IMR-90 (cell line): ENCODE measurements around the gene FUT8.

ENCODE experiments used
- CTCF ChIP-seq: conservative IDR thresholded peaks from 2 replicates; pipeline ENCODE4 v1.5.1; 2012; ENCODE audit warnings: mild to moderate bottlenecking, low read depth, low read length, improper control_type of control experiment
- USF2 ChIP-seq: fragments of 150-350 bp; IDR thresholded peaks from 2 replicates; pipeline ENCODE4 v1.6.1; 2017; ENCODE audit warnings: mild to moderate bottlenecking, antibody characterized with exemption, low read length, low read depth

GRCh38 chr14:65771271-65771670 is 358.7 kb downstream of the FUT8 start:
- TF ChIP-seq CTCF = no peak
- no peak for TF ChIP-seq USF2
